Measurements from ENCODE around the gene ARHGEF9. TPM values are rescaled to one million over a fixed set of nuclear protein-coding genes. Genes with fewer than 3 reads are reported as not detected.
"Not testable (repeated sequence)": the region's sequence is repeated elsewhere in the genome, so short reads cannot be mapped to it uniquely, and the experiment has no call there.

Gene ARHGEF9
- total RNA-seq, 1 donor from 2014 or later = 46.0 TPM

DNA sequence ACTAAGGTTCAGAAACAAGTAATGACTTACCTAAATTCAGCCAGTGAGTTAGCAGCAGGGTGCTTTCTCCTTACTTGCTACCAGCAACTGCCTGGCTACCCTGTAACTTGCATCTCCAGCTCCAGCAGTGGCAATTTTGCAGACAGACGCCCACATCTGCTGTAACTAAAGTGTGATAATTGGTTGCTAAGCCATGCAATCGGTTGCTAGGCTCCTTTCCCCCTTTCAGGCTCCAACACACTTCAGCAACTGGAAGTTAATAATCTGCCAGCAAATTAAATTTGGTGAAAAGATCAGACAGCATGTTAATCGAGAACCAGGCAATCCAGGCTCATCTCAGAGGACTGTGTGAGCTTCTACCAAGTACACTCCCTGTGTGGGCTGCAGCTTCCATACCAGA lies 24.2 kb upstream of the ARHGEF9 start:
- Histone ChIP-seq H3K27ac (ENCODE audit: low read depth, low read length) (no peak overlapping the region), H3K9me3 (ENCODE audit: insufficient read depth, low read depth, low read length) (no peaks in the 10 kb centered on the region), H3K4me3 (ENCODE audit: insufficient read depth, low read depth, low read length) (no peak overlapping the region), H2AFZ (ENCODE audit: low read depth, low read length) (no peak overlapping the region), H3K9ac (ENCODE audit: low read length) (no peak overlapping the region), H3K36me3 (ENCODE audit: insufficient read depth, low read length) (no peaks in the 10 kb centered on the region), H3K27me3 (ENCODE audit: insufficient read depth, low read length) (no peaks in the 10 kb centered on the region), H3K4me2 (ENCODE audit: low read length) (no peak overlapping the region), H4K20me1 (ENCODE audit: insufficient read depth, low read length) (no peaks in the 10 kb centered on the region), H3K4me1 (ENCODE audit: insufficient read depth, low read length) (no peaks in the 10 kb centered on the region), H3K79me2 (ENCODE audit: insufficient read depth, low read length) (no peaks in the 10 kb centered on the region)
- no peaks in the 10 kb centered on the region for H3K27me3 Mint-ChIP-seq (ENCODE audit: low read depth, unreplicated experiment)
- no peaks in the 10 kb centered on the region for H3K9me3 Mint-ChIP-seq (ENCODE audit: unreplicated experiment)
- H3K27ac Mint-ChIP-seq (ENCODE audit: unreplicated experiment) = no peak overlapping the region
- FAIRE-seq (peak; percentile 69), DNase-seq (ENCODE audit: low read depth) (no peak)
- H3K36me3 Mint-ChIP-seq (ENCODE audit: low read depth, unreplicated experiment) = no peaks in the 10 kb centered on the region
- no peak overlapping the region for H3K4me3 Mint-ChIP-seq (ENCODE audit: unreplicated experiment)
- TF ChIP-seq EZH2 (IDR thresholded peaks at IDR 0.05; ENCODE audit: insufficient read depth, low read length) = no peak
- TF ChIP-seq, protein P1, sequence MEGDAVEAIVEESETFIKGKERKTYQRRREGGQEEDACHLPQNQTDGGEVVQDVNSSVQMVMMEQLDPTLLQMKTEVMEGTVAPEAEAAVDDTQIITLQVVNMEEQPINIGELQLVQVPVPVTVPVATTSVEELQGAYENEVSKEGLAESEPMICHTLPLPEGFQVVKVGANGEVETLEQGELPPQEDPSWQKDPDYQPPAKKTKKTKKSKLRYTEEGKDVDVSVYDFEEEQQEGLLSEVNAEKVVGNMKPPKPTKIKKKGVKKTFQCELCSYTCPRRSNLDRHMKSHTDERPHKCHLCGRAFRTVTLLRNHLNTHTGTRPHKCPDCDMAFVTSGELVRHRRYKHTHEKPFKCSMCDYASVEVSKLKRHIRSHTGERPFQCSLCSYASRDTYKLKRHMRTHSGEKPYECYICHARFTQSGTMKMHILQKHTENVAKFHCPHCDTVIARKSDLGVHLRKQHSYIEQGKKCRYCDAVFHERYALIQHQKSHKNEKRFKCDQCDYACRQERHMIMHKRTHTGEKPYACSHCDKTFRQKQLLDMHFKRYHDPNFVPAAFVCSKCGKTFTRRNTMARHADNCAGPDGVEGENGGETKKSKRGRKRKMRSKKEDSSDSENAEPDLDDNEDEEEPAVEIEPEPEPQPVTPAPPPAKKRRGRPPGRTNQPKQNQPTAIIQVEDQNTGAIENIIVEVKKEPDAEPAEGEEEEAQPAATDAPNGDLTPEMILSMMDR (IDR thresholded peaks at IDR 0.05; ENCODE audit: insufficient read depth, low read depth, low read length) = no peak
- H3K4me1 Mint-ChIP-seq (ENCODE audit: low read depth, unreplicated experiment) = peaks cover 4% of the 10 kb centered on the region

DNA sequence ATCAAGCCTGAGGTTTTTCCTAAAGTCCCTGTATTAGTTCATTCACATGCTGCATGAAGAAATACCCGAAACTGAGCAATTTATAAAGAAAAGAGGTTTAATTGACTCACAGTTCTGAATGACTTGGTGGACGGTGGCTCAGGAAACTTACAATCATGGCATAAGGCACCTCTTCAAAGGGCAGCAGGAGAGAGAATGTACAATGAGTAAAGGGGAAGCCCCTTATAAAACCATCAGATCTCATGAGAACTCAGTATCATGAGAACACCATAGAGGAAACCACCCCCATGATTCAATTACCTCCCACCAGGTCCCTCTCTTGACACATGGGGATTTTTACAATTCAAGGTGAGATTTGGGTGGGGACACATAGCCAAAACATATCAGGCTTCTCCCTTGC lies 10.4 kb upstream of the ARHGEF9 start:
- H3K4me1 Mint-ChIP-seq (ENCODE audit: low read depth, unreplicated experiment); H3K4me1 ChIP-seq (ENCODE audit: insufficient read depth, low read length); H4K20me1 ChIP-seq (ENCODE audit: insufficient read depth, low read length); DNase-seq (ENCODE audit: low read depth); H3K36me3 ChIP-seq (ENCODE audit: insufficient read depth, low read length); H3K27me3 ChIP-seq (ENCODE audit: insufficient read depth, low read length); H3K9ac ChIP-seq (ENCODE audit: low read length); H3K4me3 ChIP-seq (ENCODE audit: insufficient read depth, low read depth, low read length); H3K27ac Mint-ChIP-seq (ENCODE audit: unreplicated experiment); H3K27ac ChIP-seq (ENCODE audit: low read depth, low read length); H3K36me3 Mint-ChIP-seq (ENCODE audit: low read depth, unreplicated experiment); H3K27me3 Mint-ChIP-seq (ENCODE audit: low read depth, unreplicated experiment); H3K4me3 Mint-ChIP-seq (ENCODE audit: unreplicated experiment); H3K79me2 ChIP-seq (ENCODE audit: insufficient read depth, low read length); H3K9me3 ChIP-seq (ENCODE audit: insufficient read depth, low read depth, low read length); H3K4me2 ChIP-seq (ENCODE audit: low read length); H3K9me3 Mint-ChIP-seq (ENCODE audit: unreplicated experiment); H2AFZ ChIP-seq (ENCODE audit: low read depth, low read length): not testable (repeated sequence)
- peak; percentile 84 for FAIRE-seq

DNA sequence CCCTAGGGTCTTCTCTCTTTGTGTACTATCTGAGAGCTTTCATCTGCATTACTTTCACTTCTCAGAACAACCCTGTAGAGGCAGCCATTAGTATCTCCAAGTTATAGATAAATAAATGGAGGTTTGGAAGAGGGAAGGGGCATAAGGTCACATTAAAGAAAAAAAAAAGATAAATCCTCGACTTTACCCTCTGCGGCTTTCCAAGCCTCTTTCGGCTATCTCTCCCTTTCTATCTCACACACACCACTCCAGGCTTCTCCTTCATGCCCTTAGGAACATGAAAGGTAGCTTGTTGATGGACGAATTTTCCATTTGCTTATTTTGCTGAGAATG lies 660 bp upstream of the ARHGEF9 start:
- no peaks in the 10 kb centered on the region for H3K4me1 ChIP-seq (ENCODE audit: insufficient read depth, low read length)
- H3K36me3 Mint-ChIP-seq (ENCODE audit: low read depth, unreplicated experiment) = no peaks in the 10 kb centered on the region
- no peak overlapping the region for H3K4me3 Mint-ChIP-seq (ENCODE audit: unreplicated experiment)
- H3K9me3 Mint-ChIP-seq (ENCODE audit: unreplicated experiment) = no peaks in the 10 kb centered on the region
- TF ChIP-seq, protein P1 (IDR thresholded peaks at IDR 0.05; ENCODE audit: insufficient read depth, low read depth, low read length) = no peak
- no peak for TF ChIP-seq EZH2 (IDR thresholded peaks at IDR 0.05; ENCODE audit: insufficient read depth, low read length)
- H3K9ac ChIP-seq (ENCODE audit: low read length) = no peak overlapping the region
- H3K4me3 ChIP-seq (ENCODE audit: insufficient read depth, low read depth, low read length) = no peak overlapping the region
- H3K27ac ChIP-seq (ENCODE audit: low read depth, low read length) = no peak overlapping the region
- H3K4me1 Mint-ChIP-seq (ENCODE audit: low read depth, unreplicated experiment) = peaks cover 2% of the 10 kb centered on the region
- H2AFZ ChIP-seq (ENCODE audit: low read depth, low read length) = no peak overlapping the region
- peak overlapping the region; percentile 75 for H3K4me2 ChIP-seq (ENCODE audit: low read length)
- no peaks in the 10 kb centered on the region for H3K27me3 Mint-ChIP-seq (ENCODE audit: low read depth, unreplicated experiment)
- FAIRE-seq (peak; percentile 75), DNase-seq (ENCODE audit: low read depth) (no peak)
- H4K20me1 ChIP-seq (ENCODE audit: insufficient read depth, low read length) = no peaks in the 10 kb centered on the region
- no peaks in the 10 kb centered on the region for H3K36me3 ChIP-seq (ENCODE audit: insufficient read depth, low read length)
- H3K9me3 ChIP-seq (ENCODE audit: insufficient read depth, low read depth, low read length) = no peaks in the 10 kb centered on the region
- no peaks in the 10 kb centered on the region for H3K79me2 ChIP-seq (ENCODE audit: insufficient read depth, low read length)
- no peak overlapping the region for H3K27ac Mint-ChIP-seq (ENCODE audit: unreplicated experiment)
- H3K27me3 ChIP-seq (ENCODE audit: insufficient read depth, low read length) = no peaks in the 10 kb centered on the region
